GM23248 (cell line): ENCODE results near the gene SH3PXD2A.

Experiments
- EZH2 ChIP-seq: fragments of 200-600 bp; sonication (generic); IDR thresholded peaks from 2 replicates; pipeline ENCODE4 v1.6.1; 2018; ENCODE audit warnings: antibody characterized with exemption, mild to moderate bottlenecking; ENCODE audit not compliant: insufficient read depth, poor library complexity, severe bottlenecking
- EZH2phosphoT487 ChIP-seq: fragments of 200-600 bp; sonication (generic); IDR thresholded peaks from 2 replicates; pipeline ENCODE4 v1.6.1; 2018; ENCODE audit warnings: antibody characterized with exemption, moderate library complexity, mild to moderate bottlenecking, low read depth; ENCODE audit not compliant: insufficient read depth

- TF ChIP-seq EZH2phosphoT487 (no peak), EZH2 (no peak)
Observed at GRCh38 chr10:103701380-103702222, 153.8 kb downstream of the SH3PXD2A start.
